HL-60 (cell line): ENCODE measurements around the gene FEN1.

ENCODE experiments used
- POLR2AphosphoS5 ChIP-seq: IDR thresholded peaks from 2 replicates; pipeline ENCODE4 v1.6.1; 2012; ENCODE audit warnings: low read depth
- REST ChIP-seq: IDR thresholded peaks from 2 replicates; pipeline ENCODE4 v1.6.1; 2012; ENCODE audit warnings: low read depth; ENCODE audit not compliant: insufficient replicate concordance
- TF ChIP-seq, protein P1 (sequence below): IDR thresholded peaks from one replicate; pipeline ENCODE4 v1.5.1; 2011; ENCODE audit warnings: low read length, control low read depth, inconsistent platforms; ENCODE audit not compliant: insufficient read depth

DNA sequence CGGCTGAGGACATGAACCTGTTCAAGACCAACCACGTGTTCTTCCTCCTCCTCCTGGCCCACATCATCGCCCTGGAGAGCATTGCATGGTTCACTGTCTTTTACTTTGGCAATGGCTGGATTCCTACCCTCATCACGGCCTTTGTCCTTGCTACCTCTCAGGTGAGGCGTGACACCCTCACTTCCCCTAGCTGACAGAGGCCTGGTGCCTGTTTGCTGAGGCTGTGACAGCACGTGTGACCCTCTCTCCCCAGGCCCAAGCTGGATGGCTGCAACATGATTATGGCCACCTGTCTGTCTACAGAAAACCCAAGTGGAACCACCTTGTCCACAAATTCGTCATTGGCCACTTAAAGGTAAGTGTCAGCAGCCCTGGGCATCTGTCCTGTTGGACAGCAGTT is 47.7 kb downstream of the FEN1 start:
- TF ChIP-seq, protein P1, sequence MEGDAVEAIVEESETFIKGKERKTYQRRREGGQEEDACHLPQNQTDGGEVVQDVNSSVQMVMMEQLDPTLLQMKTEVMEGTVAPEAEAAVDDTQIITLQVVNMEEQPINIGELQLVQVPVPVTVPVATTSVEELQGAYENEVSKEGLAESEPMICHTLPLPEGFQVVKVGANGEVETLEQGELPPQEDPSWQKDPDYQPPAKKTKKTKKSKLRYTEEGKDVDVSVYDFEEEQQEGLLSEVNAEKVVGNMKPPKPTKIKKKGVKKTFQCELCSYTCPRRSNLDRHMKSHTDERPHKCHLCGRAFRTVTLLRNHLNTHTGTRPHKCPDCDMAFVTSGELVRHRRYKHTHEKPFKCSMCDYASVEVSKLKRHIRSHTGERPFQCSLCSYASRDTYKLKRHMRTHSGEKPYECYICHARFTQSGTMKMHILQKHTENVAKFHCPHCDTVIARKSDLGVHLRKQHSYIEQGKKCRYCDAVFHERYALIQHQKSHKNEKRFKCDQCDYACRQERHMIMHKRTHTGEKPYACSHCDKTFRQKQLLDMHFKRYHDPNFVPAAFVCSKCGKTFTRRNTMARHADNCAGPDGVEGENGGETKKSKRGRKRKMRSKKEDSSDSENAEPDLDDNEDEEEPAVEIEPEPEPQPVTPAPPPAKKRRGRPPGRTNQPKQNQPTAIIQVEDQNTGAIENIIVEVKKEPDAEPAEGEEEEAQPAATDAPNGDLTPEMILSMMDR: no peak
- TF ChIP-seq REST: no peak
- no peak for TF ChIP-seq POLR2AphosphoS5
